Karpas-422 (cell line): ENCODE results near the gene KIAA0825. TPM values are rescaled to one million over a fixed set of nuclear protein-coding genes. Genes with fewer than 3 reads are reported as not detected.
A peak's percentile ranks its signal among the peaks of the same experiment; 100 is the strongest.

Experiments used
- DNase-seq: peaks from one replicate; pipeline ENCODE4 v3.0.0-alpha.2; 2015
- H2AFZ ChIP-seq: fragments of 200-600 bp; sonication (generic); 2 replicates; pipeline ENCODE4 v1.6.1; 2014; ENCODE audit warnings: antibody characterized with exemption, low read length, mixed read lengths
- H3K27ac ChIP-seq: fragments of 200-600 bp; sonication (generic); 2 replicates; pipeline ENCODE4 v1.5.1; 2014; ENCODE audit warnings: mild to moderate bottlenecking, low read length, moderate library complexity
- H3K27me3 ChIP-seq: fragments of 200-600 bp; sonication (generic); 2 replicates; pipeline ENCODE4 v1.6.1; 2014; ENCODE audit warnings: low read length, mixed read lengths
- H3K36me3 ChIP-seq: fragments of 200-600 bp; sonication (generic); 2 replicates; pipeline ENCODE4 v1.6.1; 2014; ENCODE audit warnings: low read length, mixed read lengths; ENCODE audit not compliant: insufficient read depth
- H3K4me1 ChIP-seq: fragments of 200-600 bp; sonication (generic); 2 replicates; pipeline ENCODE4 v1.6.1; 2014; ENCODE audit warnings: mild to moderate bottlenecking, low read length, mixed read lengths
- H3K4me2 ChIP-seq: fragments of 200-600 bp; sonication (generic); 2 replicates; pipeline ENCODE4 v1.6.1; 2014; ENCODE audit warnings: low read length, low read depth, mild to moderate bottlenecking; ENCODE audit not compliant: poor library complexity, severe bottlenecking
- H3K4me3 ChIP-seq: fragments of 200-600 bp; sonication (generic); 2 replicates; pipeline ENCODE4 v1.5.1; 2014; ENCODE audit warnings: mild to moderate bottlenecking, antibody characterized with exemption, low read length, mixed read lengths
- H3K79me2 ChIP-seq: fragments of 200-600 bp; sonication (generic); 2 replicates; pipeline ENCODE4 v1.6.1; 2014; ENCODE audit warnings: mild to moderate bottlenecking, low read length, mixed read lengths
- H3K9ac ChIP-seq: fragments of 200-600 bp; sonication (generic); 2 replicates; pipeline ENCODE4 v1.6.0; 2014; ENCODE audit warnings: low read length
- H3K9me2 ChIP-seq: fragments of 200-600 bp; sonication (generic), shearing (Covaris generic); replicated peaks from 2 replicates; pipeline ENCODE4 v1.6.0; 2014; ENCODE audit warnings: mild to moderate bottlenecking, low read length, moderate library complexity; ENCODE audit not compliant: insufficient read depth
- H3K9me3 ChIP-seq: fragments of 300-700, 200-600 bp; sonication (generic); 2 replicates; pipeline ENCODE4 v1.6.1; 2014; ENCODE audit warnings: low read length, mixed read lengths
- H4K20me1 ChIP-seq: fragments of 200-600 bp; sonication (generic); 2 replicates; pipeline ENCODE4 v1.6.1; 2014; ENCODE audit warnings: mild to moderate bottlenecking, antibody characterized with exemption, low read length, low read depth; ENCODE audit not compliant: insufficient read depth
- total RNA-seq: library from RNA; depleted of rRNA; stranded (reverse); fragments of >200 nt; shearing (Covaris generic); gene quantifications from 2 replicates; pipeline ENCODE4 v1.2.3, GENCODE V29; 2014; ENCODE audit warnings: low replicate concordance; rRNA removed

Gene KIAA0825, protein sequence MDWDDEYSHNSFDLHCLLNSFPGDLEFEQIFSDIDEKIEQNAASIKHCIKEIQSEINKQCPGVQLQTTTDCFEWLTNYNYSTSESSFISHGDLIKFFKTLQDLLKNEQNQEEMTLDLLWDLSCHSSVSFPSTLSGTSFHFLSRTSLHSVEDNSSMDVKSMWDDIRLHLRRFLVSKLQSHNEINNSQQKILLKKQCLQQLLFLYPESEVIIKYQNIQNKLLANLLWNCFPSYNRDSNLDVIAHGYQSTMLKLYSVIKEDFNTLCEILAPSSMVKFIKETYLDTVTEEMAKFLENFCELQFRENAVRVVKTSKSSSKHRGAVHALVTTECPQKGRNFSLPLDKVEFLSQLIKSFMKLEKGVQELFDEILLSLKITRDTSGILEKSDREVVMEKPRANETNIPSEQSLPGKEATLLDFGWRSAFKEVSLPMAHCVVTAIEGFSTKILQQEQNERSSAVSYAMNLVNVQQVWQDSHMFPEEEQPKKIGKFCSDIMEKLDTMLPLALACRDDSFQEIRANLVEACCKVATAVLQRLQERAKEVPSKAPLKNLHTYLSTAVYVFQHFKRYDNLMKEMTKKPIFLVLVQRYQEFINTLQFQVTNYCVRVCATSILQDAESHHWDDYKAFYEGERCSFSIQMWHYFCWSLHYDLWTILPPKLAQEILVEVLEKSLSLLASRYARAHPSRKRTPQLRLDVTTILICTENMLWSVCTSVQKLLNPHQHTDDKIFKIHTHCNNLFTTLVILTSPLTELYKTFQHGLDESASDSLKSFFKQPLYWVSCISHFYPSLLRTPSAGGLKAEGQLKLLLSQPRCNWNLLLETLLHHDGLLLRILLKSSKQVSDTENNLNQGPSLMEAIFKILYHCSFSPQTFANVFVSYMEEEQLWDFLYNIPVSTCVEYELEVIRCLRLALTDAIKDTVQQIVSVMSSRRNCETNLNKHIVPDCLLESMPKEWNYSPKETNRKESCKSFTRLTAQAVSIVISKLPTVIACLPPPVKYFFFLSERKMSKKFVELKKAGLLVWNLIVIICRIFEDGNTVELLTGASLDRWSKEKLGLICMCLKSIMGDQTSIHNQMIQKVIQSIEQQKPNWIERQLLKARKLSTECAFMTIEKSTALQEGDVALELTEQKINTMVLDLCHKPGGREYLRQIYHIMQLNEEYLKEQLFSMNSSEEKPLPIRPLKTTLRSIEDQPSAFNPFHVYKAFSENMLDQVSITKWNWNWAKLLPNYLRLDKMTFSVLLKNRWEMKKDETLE (N-terminal part only)
- total RNA-seq, result 0.04 and 2.0 TPM in 2 replicates

DNA sequence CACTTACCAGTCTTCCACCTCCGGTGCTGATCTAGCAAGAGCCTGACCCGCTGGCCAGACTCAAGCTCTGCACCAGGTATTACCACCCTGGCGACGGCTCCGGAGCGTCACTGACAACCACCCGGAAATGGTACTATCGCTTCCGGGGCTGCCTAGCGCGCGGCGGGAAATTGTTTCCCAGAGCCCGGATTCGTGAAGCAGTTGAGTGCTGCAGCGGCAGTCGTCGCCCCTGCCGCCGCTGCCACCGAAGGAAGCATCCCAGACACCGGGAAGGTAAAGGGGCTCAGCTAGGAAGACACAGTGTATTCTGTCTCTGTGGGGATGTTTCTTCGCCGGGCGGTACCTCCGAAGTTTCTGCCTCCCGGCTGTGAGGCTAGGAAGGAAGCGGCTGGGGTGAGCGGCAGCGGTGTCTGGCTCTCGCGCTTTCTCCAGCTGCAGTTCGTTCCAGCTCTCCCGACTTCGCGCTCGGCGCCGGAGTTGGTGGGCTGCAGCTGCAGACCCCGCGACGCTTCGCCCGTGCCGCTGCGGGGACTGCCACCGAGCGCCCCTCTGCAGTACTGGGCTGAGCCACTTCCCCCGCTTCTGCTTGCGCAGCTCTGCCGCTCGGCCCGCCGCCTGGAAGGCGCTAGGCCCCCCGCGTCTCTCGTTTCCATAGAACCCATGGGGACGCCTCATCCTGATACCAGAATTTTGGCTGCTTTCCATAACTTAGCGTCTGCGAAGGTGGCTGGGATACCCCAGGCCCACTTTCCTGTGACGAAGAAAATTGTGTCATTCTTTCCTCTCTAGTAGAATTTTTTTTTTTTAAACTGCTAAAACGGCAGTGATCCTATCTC is at the start of gene KIAA0825, which contains the start of gene SLF1:
TSS of gene KIAA0825 (minus strand) at position 112 of the 836 bp plus-strand sequence. CDS start 81,478 bp downstream, outside the sequence.
TSS of gene SLF1 (plus strand) at position 177 of the 836 bp plus-strand sequence. CDS start 10,142 bp downstream, outside the sequence.
- Histone ChIP-seq H3K9ac (peak within 1 kb of the TSS; percentile 89), H3K79me2 (peaks cover 55% of the 10 kb centered on the region), H4K20me1 (no peaks in the 10 kb centered on the region), H3K36me3 (no peaks in the 10 kb centered on the region), H3K27ac (0 out of 2 replicates have a peak within 1 kb of the TSS, but pooled peaks have one; percentile 29), H3K9me2 (no peaks in the 10 kb centered on the region), H3K4me3 (peak within 1 kb of the TSS; percentile 94), H3K4me2 (peak within 1 kb of the TSS; percentile 99), H2AFZ (peak within 1 kb of the TSS; percentile 93), H3K9me3 (no peaks in the 10 kb centered on the region), H3K4me1 (peaks cover 52% of the 10 kb centered on the region), H3K27me3 (no peaks in the 10 kb centered on the region)
- peak; percentile 93 for DNase-seq

DNA sequence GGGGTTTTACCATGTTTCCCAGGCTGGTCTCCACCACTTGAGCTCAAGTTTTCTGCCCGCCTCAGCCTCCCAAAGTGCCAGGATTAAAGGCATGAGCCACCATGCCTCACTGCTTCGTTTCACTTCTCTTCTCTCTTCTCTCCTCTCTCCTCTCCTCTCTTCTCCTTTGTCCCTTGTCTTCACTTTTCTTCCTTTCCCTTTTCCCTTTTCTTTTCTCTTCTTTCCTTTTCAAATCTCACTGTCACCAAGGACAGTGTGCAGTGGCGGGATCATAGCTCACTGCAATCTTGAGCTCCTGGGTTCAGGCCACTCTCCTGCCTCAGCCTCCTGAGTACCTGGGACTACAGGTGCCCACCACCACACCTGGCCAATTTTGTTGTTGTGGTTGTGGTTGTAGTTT is 49.5 kb upstream of the KIAA0825 start:
- Histone ChIP-seq H3K9me3 (no peaks in the 10 kb centered on the region), H3K9ac (no peak overlapping the region), H3K4me3 (no peak overlapping the region), H3K4me2 (no peak overlapping the region), H4K20me1 (no peaks in the 10 kb centered on the region), H3K36me3 (peaks cover 16% of the 10 kb centered on the region; the same call in 1 of the 2 replicates), H2AFZ (no peak overlapping the region), H3K9me2 (no peaks in the 10 kb centered on the region), H3K27ac (no peak overlapping the region), H3K27me3 (no peaks in the 10 kb centered on the region), H3K79me2 (peaks cover 7% of the 10 kb centered on the region; the same call in 1 of the 2 replicates), H3K4me1 (no peaks in the 10 kb centered on the region)
- DNase-seq, result no peak

GRCh38 chr5:94661086-94661485 is 42.7 kb upstream of the KIAA0825 start:
- Histone ChIP-seq H3K36me3 (peaks cover 38% of the 10 kb centered on the region), H3K9ac (no peak overlapping the region), H4K20me1 (no peaks in the 10 kb centered on the region), H3K9me3 (peaks cover 19% of the 10 kb centered on the region), H3K4me3 (no peak overlapping the region), H3K27me3 (no peaks in the 10 kb centered on the region), H3K4me1 (no peaks in the 10 kb centered on the region), H3K27ac (no peak overlapping the region), H3K9me2 (no peaks in the 10 kb centered on the region), H2AFZ (no peak overlapping the region), H3K4me2 (no peak overlapping the region), H3K79me2 (peaks cover 41% of the 10 kb centered on the region)
- DNase-seq, result no peak

DNA sequence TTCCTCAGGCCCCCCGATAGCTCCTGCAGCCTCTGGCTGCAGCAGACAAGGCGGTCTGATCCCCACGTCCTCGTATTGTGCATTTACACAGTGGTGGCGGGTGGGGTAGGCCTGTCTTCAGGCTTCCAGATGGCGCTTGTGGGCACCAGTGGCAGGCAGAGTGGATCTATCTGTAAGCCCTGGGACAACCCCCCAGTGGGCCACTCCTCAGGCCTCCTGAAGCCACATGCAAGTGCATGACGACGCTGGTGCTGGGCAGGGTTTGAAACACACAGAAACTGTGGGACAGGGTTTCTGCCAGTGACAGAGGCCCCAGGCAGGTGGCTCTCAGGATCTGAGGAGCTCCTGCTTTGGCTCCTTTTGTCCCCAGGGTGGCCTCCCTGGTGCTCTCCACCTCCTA is 42.1 kb upstream of the KIAA0825 start:
- Histone ChIP-seq H3K9me3 (peaks cover 23% of the 10 kb centered on the region), H3K4me3 (no peak overlapping the region), H3K27ac (no peak overlapping the region), H3K79me2 (peaks cover 46% of the 10 kb centered on the region), H4K20me1 (no peaks in the 10 kb centered on the region), H3K4me1 (no peaks in the 10 kb centered on the region), H3K9ac (no peak overlapping the region), H3K36me3 (peaks cover 40% of the 10 kb centered on the region), H3K4me2 (no peak overlapping the region), H2AFZ (no peak overlapping the region), H3K27me3 (no peaks in the 10 kb centered on the region), H3K9me2 (no peaks in the 10 kb centered on the region)
- DNase-seq, result no peak

DNA sequence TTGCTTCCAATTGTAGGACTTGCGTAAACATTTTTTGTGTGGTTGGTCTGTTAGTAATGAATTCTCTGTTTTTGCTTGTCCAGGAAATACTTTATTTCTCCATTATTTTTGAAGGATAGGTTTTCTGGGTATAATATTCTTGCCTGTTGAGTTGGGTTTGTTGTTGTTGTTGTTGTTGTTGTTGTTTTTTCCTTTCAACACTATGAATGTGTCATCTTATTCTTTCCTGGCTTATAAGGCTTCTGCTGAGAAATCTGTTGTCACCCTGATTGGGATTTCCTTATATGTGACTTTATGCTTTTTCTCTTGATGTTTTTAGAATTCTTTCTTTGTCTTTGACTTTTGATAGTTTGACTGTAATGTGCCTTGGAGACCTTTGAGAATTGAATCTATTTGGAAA is 39.9 kb upstream of the KIAA0825 start:
- H3K4me3 ChIP-seq, result no peak overlapping the region
- peaks cover 52% of the 10 kb centered on the region for H3K79me2 ChIP-seq
- no peaks in the 10 kb centered on the region for H3K27me3 ChIP-seq
- no peaks in the 10 kb centered on the region for H3K9me2 ChIP-seq
- H3K27ac ChIP-seq, result no peak overlapping the region
- no peak for DNase-seq
- H3K9me3 ChIP-seq, result peaks cover 29% of the 10 kb centered on the region
- H3K9ac ChIP-seq, result no peak overlapping the region
- H2AFZ ChIP-seq, result no peak overlapping the region
- H3K4me2 ChIP-seq, result no peak overlapping the region
- H3K4me1 ChIP-seq, result no peaks in the 10 kb centered on the region
- H3K36me3 ChIP-seq, result peaks cover 53% of the 10 kb centered on the region
- no peaks in the 10 kb centered on the region for H4K20me1 ChIP-seq

DNA sequence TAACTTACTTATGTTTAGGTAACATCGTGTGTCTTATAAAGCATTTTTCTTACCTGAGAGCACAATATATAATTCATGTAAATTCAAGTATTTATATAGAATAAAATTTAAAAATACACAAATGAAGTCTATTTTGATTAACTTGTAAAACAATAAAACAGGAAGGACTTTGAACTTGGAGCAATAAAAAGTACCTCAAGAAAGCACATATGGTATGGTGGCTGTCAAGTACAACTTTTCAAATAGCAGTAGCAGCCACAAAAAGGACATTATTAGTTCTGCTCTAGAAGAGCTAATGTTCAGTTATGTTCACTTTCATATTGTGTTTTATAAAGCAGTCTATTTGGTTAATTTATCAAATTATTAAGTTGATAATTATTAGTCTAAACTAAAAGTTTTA is 31.5 kb upstream of the KIAA0825 start:
- Histone ChIP-seq H3K79me2 (peaks cover 36% of the 10 kb centered on the region), H3K4me3 (no peak overlapping the region), H3K9me3 (peaks cover under 1% of the 10 kb centered on the region; the same call in 1 of the 2 replicates), H3K4me2 (no peak overlapping the region), H3K4me1 (no peaks in the 10 kb centered on the region), H3K27me3 (no peaks in the 10 kb centered on the region), H3K9ac (no peak overlapping the region), H4K20me1 (no peaks in the 10 kb centered on the region), H3K9me2 (no peaks in the 10 kb centered on the region), H3K27ac (no peak overlapping the region), H2AFZ (no peak overlapping the region), H3K36me3 (peaks cover 59% of the 10 kb centered on the region)
- DNase-seq, result no peak

DNA sequence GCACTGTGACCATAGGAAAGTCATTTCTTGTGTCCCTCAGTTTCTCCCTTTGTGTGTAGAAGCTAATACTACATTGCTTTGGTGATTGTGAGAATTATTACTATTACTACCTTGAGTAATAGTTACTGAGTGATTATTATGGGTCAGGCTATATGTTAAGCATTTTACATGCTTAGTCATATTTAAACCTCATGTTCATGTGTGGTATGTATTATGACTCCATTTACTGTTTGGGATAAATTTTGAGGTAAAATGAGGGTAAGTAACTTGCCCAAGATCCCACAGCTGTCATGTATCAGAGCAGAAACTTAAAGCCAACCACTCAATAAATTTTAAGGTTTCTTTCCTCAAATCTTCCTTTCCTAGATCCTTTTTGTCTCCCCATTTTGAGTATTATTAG is 28.4 kb upstream of the KIAA0825 start:
- Histone ChIP-seq H3K4me1 (no peaks in the 10 kb centered on the region), H3K27ac (no peak overlapping the region), H3K79me2 (peaks cover 59% of the 10 kb centered on the region), H3K9me2 (no peaks in the 10 kb centered on the region), H4K20me1 (no peaks in the 10 kb centered on the region), H3K36me3 (peaks cover 42% of the 10 kb centered on the region), H3K9ac (no peak overlapping the region), H3K4me3 (no peak overlapping the region), H3K9me3 (no peaks in the 10 kb centered on the region), H2AFZ (no peak overlapping the region), H3K4me2 (no peak overlapping the region), H3K27me3 (no peaks in the 10 kb centered on the region)
- no peak for DNase-seq
